Glutamatergic neuron (in vitro differentiated cells): ENCODE results near the gene RAB18. TPM values are rescaled to one million over a fixed set of nuclear protein-coding genes. Genes with fewer than 3 reads are reported as not detected.
"Not testable (repeated sequence)": the region's sequence is repeated elsewhere in the genome, so short reads cannot be mapped to it uniquely, and the experiment has no call there.

Experiments
- DNase-seq: peaks from one replicate; pipeline ENCODE4 v3.0.0; 2022
- H3K27ac Mint-ChIP-seq: one replicate; pipeline ENCODE4 v1.8.0; 2020; ENCODE audit warnings: mild to moderate bottlenecking, mixed read lengths, inconsistent platforms; ENCODE audit not compliant: unreplicated experiment
- H3K27me3 Mint-ChIP-seq: one replicate; pipeline ENCODE4 v1.8.0; 2020; ENCODE audit warnings: mild to moderate bottlenecking, moderate library complexity, mixed read lengths, inconsistent platforms; ENCODE audit not compliant: unreplicated experiment
- H3K36me3 Mint-ChIP-seq: one replicate; pipeline ENCODE4 v1.8.0; 2020; ENCODE audit warnings: mild to moderate bottlenecking, mixed read lengths, inconsistent platforms; ENCODE audit not compliant: unreplicated experiment
- H3K4me1 Mint-ChIP-seq: one replicate; pipeline ENCODE4 v1.8.0; 2020; ENCODE audit warnings: mild to moderate bottlenecking, low read depth, mixed read lengths, inconsistent platforms; ENCODE audit not compliant: unreplicated experiment
- H3K4me3 Mint-ChIP-seq: one replicate; pipeline ENCODE4 v1.8.0; 2020; ENCODE audit warnings: mild to moderate bottlenecking, mixed read lengths, inconsistent platforms; ENCODE audit not compliant: unreplicated experiment
- H3K9me3 Mint-ChIP-seq: one replicate; pipeline ENCODE4 v1.8.0; 2020; ENCODE audit warnings: mild to moderate bottlenecking, moderate library complexity, mixed read lengths, inconsistent platforms; ENCODE audit not compliant: unreplicated experiment
- total RNA-seq: library from RNA; stranded (reverse); fragmentation: NEBNext Ultra II Directional; extraction: Animal tissue kit (Norgen Biotek cat#: 25700); gene quantifications from one replicate; pipeline ENCODE4 v1.2.1, GENCODE V29; 2021; ENCODE audit not compliant: unreplicated experiment
- TF ChIP-seq, protein P1 (sequence below): fragments of 200-600 bp; sonication (generic); IDR thresholded peaks from one replicate; pipeline ENCODE4 v1.5.0; 2021; ENCODE audit not compliant: partially characterized antibody, unreplicated experiment

RAB18 gene
- total RNA-seq, 1 donor from 2014 or later = 166 TPM

DNA sequence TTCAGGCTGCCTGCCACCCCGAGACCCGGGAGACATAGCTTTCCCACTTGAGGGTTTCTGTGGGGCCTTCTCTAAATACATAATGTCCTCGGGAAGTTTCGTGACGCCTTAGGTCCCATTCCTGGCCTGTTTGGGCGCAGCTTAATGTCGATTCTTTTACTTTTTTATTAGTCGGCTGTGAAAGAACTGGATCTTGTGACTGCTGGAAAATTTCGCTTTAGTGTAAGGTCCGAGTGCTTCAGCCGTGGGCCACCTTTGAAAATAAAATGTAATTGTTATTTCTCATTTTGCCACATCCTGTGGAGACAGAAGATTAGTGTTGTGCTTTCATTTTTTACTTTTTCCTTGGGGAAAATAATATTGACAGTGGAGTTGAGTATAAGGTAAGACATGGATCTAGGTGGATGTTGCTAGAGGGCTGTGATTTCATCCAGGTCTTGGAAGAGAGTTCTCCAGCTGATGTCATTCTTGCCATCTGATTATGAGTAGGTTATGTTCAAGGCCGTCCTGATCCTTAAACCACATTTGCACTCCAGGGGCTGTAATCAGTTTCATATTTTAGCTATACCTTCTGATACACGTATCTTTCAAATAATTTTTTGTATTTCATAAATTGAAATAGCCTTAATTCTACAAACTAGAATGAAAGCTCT, 830 bp downstream of the RAB18 start:
- Mint-ChIP-seq H3K27me3 (peaks cover 9% of the 10 kb centered on the region), H3K4me1 (peaks cover 23% of the 10 kb centered on the region), H3K9me3 (peaks cover 15% of the 10 kb centered on the region), H3K4me3 (peak overlapping the region; percentile 98), H3K27ac (peak overlapping the region; percentile 98), H3K36me3 (no peaks in the 10 kb centered on the region)
- no peak for DNase-seq
- TF ChIP-seq, protein P1, sequence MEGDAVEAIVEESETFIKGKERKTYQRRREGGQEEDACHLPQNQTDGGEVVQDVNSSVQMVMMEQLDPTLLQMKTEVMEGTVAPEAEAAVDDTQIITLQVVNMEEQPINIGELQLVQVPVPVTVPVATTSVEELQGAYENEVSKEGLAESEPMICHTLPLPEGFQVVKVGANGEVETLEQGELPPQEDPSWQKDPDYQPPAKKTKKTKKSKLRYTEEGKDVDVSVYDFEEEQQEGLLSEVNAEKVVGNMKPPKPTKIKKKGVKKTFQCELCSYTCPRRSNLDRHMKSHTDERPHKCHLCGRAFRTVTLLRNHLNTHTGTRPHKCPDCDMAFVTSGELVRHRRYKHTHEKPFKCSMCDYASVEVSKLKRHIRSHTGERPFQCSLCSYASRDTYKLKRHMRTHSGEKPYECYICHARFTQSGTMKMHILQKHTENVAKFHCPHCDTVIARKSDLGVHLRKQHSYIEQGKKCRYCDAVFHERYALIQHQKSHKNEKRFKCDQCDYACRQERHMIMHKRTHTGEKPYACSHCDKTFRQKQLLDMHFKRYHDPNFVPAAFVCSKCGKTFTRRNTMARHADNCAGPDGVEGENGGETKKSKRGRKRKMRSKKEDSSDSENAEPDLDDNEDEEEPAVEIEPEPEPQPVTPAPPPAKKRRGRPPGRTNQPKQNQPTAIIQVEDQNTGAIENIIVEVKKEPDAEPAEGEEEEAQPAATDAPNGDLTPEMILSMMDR = no peak

DNA sequence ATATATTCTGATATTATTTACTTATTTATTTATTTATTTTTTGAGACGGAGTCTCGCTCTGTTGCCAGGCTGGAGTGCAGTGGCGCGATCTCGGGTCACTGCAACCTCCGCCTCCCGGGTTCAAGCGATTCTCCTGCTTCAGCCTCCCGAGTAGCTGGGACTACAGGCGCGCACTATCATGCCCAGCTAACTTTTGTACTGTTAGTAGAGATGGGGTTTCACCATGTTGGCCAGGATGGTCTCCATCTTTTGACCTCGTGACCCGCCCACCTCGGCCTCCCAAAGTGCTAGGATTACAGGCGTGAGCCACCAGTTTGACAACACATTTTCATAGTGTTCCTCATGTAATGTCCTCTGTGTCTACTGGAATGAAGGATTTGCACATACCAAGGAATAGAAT, 1.4 kb downstream of the RAB18 start:
- DNase-seq, H3K27ac Mint-ChIP-seq, H3K36me3 Mint-ChIP-seq, H3K27me3 Mint-ChIP-seq: not testable (repeated sequence)
- H3K9me3 Mint-ChIP-seq = peaks cover 13% of the 10 kb centered on the region
- H3K4me3 Mint-ChIP-seq = peak overlapping the region; percentile 84
- H3K4me1 Mint-ChIP-seq = peaks cover 23% of the 10 kb centered on the region

DNA sequence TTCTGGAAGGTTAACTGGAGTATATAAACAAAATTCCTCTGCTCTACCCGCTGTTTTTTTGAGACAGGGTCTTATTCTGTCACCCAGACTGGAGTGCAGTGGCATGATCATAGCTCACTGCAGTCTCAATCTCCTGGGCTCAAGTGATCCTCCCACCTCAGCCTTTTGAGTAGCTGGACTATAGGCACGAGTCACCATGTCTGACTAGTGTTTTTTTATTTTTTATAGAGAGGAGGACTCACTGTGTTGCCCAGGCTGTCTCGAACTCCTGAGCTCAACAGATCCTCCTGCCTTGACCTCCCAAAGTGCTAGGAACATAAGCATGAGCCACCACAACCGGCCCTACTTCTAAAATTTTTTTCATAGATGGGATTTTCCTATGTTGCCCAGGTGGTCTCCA, 2.2 kb downstream of the RAB18 start:
- H3K27ac Mint-ChIP-seq = no peak overlapping the region
- H3K27me3 Mint-ChIP-seq = peaks cover 9% of the 10 kb centered on the region
- H3K9me3 Mint-ChIP-seq = peaks cover 13% of the 10 kb centered on the region
- no peak for DNase-seq
- TF ChIP-seq, protein P1 = no peak
- no peaks in the 10 kb centered on the region for H3K36me3 Mint-ChIP-seq
- H3K4me3 Mint-ChIP-seq = peak overlapping the region; percentile 84
- H3K4me1 Mint-ChIP-seq = peaks cover 23% of the 10 kb centered on the region

DNA sequence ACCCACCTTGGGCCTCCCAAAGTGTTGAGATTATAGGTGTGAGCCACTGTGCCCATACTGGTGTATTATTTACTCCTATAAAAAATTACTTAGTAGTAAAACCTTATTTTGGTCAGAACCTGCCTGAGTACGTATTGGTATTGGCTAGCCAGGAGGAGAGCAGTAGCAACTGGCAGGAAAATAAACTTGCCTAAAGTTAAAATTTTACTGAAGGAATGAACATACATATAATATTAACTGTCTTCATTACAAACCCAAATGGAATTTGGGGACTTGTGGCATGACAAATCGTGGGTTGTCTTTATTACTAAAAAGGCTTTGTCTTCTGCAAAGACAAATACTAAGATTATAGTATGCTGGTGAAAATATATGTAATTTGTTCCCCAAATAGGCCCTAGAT, 8.4 kb downstream of the RAB18 start:
- H3K27me3 Mint-ChIP-seq = peaks cover 1% of the 10 kb centered on the region
- DNase-seq = no peak
- no peaks in the 10 kb centered on the region for H3K9me3 Mint-ChIP-seq
- H3K36me3 Mint-ChIP-seq = no peaks in the 10 kb centered on the region
- no peak overlapping the region for H3K27ac Mint-ChIP-seq
- peaks cover 11% of the 10 kb centered on the region for H3K4me1 Mint-ChIP-seq
- no peak overlapping the region for H3K4me3 Mint-ChIP-seq
- TF ChIP-seq, protein P1 = no peak

DNA sequence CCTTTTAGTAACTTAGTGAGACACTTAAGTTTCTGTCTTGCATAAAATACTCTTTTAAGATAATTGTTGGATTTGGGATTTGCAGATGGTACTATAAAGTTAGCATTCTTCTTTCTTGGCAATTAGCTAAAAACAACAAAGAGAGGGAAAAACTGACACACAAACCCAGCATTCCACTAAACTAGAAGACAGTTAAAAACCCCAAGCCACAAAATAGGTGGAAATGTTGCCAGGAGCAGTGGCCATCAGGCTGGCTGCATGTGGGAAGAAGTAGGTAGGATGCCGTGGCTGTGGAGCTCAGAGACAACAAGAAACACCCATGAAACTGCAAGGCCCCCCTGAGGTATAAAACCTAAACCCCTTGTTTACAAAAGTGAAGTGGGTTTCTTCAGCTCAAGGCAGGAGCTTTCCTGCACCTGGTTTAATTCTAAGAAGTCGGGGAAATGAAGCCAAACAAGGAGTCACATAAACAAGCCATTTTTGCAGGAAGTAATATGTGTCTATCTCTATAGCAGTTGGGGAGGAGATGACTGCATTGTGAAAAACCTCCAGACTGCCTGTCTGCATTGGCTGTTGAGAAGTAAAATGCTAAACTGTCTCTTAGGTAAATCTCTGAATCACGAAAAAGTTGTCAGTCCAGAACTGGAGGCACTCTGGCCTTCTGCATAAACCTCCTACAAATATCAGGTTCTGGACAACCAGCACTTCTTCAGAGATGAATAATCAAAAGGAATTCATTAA, 9.5 kb downstream of the RAB18 start:
- no peaks in the 10 kb centered on the region for H3K9me3 Mint-ChIP-seq
- H3K4me1 Mint-ChIP-seq = peaks cover 7% of the 10 kb centered on the region
- no peaks in the 10 kb centered on the region for H3K36me3 Mint-ChIP-seq
- no peak overlapping the region for H3K4me3 Mint-ChIP-seq
- no peak for DNase-seq
- H3K27ac Mint-ChIP-seq = no peak overlapping the region
- H3K27me3 Mint-ChIP-seq = peaks cover 1% of the 10 kb centered on the region
- TF ChIP-seq, protein P1 = no peak
